ENCODE data around the gene CLIC6. TPM values are rescaled to one million over a fixed set of nuclear protein-coding genes. Genes with fewer than 3 reads are reported as not detected.

CLIC6 gene
- total and polyA plus RNA-seq, 9 of the 15 experiments (the other 6 are each of a cell fraction or from before 2014, with no cell fraction given), result not detected

- TF ChIP-seq, protein P1, sequence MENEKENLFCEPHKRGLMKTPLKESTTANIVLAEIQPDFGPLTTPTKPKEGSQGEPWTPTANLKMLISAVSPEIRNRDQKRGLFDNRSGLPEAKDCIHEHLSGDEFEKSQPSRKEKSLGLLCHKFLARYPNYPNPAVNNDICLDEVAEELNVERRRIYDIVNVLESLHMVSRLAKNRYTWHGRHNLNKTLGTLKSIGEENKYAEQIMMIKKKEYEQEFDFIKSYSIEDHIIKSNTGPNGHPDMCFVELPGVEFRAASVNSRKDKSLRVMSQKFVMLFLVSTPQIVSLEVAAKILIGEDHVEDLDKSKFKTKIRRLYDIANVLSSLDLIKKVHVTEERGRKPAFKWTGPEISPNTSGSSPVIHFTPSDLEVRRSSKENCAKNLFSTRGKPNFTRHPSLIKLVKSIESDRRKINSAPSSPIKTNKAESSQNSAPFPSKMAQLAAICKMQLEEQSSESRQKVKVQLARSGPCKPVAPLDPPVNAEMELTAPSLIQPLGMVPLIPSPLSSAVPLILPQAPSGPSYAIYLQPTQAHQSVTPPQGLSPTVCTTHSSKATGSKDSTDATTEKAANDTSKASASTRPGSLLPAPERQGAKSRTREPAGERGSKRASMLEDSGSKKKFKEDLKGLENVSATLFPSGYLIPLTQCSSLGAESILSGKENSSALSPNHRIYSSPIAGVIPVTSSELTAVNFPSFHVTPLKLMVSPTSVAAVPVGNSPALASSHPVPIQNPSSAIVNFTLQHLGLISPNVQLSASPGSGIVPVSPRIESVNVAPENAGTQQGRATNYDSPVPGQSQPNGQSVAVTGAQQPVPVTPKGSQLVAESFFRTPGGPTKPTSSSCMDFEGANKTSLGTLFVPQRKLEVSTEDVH (IDR thresholded peaks at IDR 0.05; ENCODE audit: low read depth, partially characterized antibody), result no peak
- TF ChIP-seq, protein P2, sequence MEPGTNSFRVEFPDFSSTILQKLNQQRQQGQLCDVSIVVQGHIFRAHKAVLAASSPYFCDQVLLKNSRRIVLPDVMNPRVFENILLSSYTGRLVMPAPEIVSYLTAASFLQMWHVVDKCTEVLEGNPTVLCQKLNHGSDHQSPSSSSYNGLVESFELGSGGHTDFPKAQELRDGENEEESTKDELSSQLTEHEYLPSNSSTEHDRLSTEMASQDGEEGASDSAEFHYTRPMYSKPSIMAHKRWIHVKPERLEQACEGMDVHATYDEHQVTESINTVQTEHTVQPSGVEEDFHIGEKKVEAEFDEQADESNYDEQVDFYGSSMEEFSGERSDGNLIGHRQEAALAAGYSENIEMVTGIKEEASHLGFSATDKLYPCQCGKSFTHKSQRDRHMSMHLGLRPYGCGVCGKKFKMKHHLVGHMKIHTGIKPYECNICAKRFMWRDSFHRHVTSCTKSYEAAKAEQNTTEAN (CRISPR knock-in tag; IDR thresholded peaks at IDR 0.05), result no peak
These were observed 65.1 kb downstream of the CLIC6 start (continued) for GRCh38 chr21:34733852-34734251.

GRCh38 chr21:34734696-34735095 lies 65.9 kb downstream of the CLIC6 start:
- Histone ChIP-seq H4K20me1 (replicated peaks; ENCODE audit: control insufficient read depth, insufficient read depth, low read length) (no peaks in the 10 kb centered on the region; the same call in 1 of the 2 replicates), H3K4me2 (ENCODE audit: insufficient read depth, low read length) (no peak overlapping the region), H3K27me3 (ENCODE audit: control insufficient read depth in 2 of 2, insufficient read depth in 2 of 2, low read length in 2 of 2) (peaks cover 25 to 27% of the 10 kb centered on the region in 2 experiments), H3K36me3 (ENCODE audit: control insufficient read depth, insufficient read depth, low read length) (no peaks in the 10 kb centered on the region), H3K9me3 (replicated peaks; ENCODE audit: control insufficient read depth, insufficient read depth, low read depth, low read length) (no peaks in the 10 kb centered on the region), H3K79me2 (ENCODE audit: control insufficient read depth, insufficient read depth, low read length) (no peaks in the 10 kb centered on the region), H3K27ac (ENCODE audit: extremely low read depth, low read depth, low read length) (no peak overlapping the region), H3K4me1 (replicated peaks in 1 of 2; ENCODE audit: control insufficient read depth in 2 of 2, insufficient read depth in 2 of 2, low read length in 2 of 2) (no peaks in the 10 kb centered on the region; a peak in 1 of 5 replicates), H3K4me3 (no peak overlapping the region), H3K9ac (ENCODE audit: insufficient read depth in 1 of 2, low read depth in 2 of 2, low read length in 2 of 2) (no peak overlapping the region), H2AFZ (ENCODE audit: low read depth, low read length) (no peak overlapping the region), H3K9me1 (ENCODE audit: control insufficient read depth, insufficient read depth, low read length) (no peaks in the 10 kb centered on the region)
- no peak for ATAC-seq
- in situ Hi-C loops (cut with MboI) (no loop called here), intact Hi-C loops (cut with micrococcal nuclease) (no loop called here)
- under 1% methylated on average over 7 of the region's 7 CpGs for WGBS (ENCODE audit: insufficient coverage, low coverage, missing lambda C conversion rate)
- no peak for FAIRE-seq
- POLR2A ChIA-PET, result no interaction called here
- peak; percentile 41 for TF ChIP-seq MEIS2 (IDR thresholded peaks at IDR 0.05; ENCODE audit: partially characterized antibody)
- no peak for TF ChIP-seq MCM7 (IDR thresholded peaks at IDR 0.05)
- TF ChIP-seq PBX2 (CRISPR knock-in tag; IDR thresholded peaks at IDR 0.05; ENCODE audit: low read depth), result no peak
- 0 out of 2 replicates have a peak, but pooled peaks have one; percentile 36 for TF ChIP-seq PBX2 (tag; conservative IDR thresholded peaks at IDR 0.05; ENCODE audit: low read depth)
- DNase-seq (ENCODE audit: extremely low read depth in 1 of 4, low spot score in 3 of 4), result no peak
- BruUV-seq (replicated peaks), result no TSS peak
- CTCF ChIA-PET (ENCODE audit: low intra/inter-chr PET ratio), result no interaction called here
